ENCODE data around the gene ROR1.

ROR1 gene

DNA sequence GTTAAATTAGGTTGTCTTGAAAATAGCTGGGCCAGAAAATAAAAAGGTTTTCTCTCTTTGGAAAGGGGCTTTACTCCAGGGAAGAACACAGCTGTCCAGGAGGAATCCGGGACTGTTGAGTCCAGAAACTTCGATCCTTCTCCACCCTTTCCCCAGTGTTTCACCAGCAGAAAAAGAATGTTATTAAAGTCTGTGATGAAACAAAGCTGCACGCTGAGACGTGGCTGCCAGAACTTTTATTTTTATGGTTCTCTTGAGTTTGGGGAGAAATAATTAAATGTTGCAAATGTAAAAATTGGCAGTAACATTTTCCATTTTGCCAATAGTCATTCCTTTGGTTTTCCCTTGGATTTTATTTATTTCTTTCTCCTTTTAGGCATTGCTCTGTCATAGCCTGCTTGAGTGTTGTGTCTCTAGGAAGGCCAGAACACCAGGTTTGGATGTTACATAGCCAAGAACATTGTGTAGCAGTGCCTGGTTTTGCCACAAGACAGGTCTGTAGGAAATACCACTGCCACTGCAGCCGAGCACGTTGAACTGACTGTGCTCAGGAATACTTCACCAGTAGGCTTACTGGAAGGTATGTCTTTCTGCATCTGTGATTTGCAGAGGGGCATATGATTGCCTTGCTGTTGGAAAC is 87.4 kb downstream of the ROR1 start:
- DNase-seq: no peak

DNA sequence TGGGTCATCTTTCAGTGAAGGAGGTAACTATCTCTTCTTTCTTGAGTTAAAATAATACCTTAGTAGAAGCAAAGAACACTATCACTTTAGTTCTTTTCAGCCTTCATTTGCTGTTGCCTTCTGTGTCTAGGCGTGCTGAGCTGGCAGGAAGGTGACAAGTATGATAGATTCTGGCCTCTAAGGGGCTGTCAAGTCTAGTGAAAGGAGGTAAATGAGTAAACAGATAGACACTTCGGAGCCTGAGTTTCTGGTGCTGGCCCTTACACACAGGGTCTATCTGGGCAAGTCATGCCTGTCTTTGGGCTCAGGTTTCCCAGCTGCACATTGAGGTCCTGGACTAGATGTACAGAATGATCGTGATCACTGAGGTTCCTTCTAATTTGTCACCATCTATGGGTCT is 89.3 kb downstream of the ROR1 start:
- DNase-seq: no peak

DNA sequence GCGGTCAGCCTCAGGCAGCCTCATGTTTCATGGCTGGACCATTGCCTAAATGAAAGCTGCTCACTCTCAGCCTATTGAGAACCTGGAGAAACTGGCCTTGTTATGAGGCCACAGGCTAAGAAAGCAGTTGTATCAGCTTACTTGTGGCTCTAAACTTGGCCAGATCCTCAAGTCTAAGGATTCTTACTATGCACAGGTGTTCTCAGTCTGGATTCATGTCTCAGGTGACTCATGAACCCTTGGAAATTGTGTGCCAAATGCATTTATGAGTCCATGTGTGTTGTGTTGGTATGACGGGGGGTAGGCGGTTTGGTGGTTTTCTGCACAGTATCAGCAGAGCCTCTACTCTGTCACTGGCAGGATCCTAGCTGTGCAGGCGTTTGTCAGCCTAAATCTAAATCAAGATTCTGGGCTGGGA is 90.4 kb downstream of the ROR1 start:
- DNase-seq: no peak

DNA sequence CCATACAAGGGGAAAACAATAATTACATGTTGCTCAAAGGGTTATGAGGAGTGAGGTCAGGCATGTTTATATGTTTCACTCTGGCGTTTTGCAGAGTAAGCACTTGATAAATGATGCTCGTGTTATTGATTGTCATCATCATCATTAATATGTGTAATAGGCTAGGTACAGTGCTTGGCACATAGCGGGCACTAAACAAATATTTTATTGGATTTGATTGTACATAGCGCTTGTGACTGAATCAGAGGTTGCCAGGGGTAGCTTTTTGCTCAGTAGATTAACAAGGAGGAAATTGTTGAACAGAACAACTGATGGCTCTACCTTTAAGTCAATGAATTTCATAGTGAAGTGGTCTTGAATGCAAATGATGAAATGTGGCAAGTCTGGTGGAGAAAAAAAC is 91.7 kb downstream of the ROR1 start:
- DNase-seq: no peak

DNA sequence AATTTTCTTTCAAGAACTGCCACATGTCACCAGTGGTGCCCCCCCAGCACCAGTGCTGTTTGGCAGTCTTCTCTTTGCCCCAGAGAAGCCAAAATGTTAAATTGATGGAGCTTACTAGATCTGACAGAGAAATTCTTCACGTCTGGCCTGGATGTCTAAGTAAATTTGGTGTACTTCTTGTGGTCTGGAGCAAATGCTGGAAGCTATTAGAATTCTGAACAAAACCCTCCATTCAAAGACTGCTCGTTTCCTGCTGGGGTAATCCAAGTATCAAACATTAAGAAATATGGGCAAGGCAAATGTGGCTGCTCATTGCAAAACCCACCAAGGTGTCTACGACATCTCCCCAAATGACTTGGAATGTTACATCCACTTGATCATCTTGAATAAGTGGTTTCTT is 92.3 kb downstream of the ROR1 start:
- no peak for DNase-seq

DNA sequence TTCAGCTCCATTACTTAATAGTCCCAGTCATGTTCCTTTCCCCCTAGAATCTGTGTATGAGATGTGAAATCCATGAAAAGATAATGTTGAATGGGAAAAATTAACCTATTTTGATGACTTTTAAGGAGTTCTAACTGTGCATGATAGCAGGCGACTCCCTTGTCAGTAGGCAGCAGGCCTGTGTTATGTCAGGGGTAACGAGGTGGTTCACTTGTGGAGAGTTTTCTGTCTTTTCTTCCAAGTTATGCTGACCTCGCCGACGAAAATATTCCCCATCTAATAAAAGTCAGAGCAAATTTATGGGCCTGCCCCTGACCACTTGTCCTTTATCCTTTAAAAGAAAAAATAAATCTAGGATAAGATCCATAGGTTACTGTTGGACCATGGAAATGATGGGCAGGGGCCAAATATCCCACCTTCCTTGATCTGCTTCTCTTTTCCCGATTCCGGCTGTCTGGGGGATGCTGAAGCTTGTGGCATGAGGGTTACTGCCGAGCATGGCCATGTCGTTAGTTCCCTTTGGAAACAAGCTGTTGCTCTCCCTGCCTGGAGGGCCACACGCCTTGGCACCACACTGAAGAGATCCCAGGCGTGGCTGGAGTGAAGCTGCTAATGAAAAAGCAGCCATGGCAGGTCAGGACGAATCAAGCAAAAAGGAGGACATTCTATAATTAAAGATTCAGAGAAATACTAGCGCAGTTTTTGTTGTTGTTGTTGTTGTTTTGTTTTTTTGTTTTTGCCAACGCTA is 93.8 kb downstream of the ROR1 start:
- no peak for DNase-seq

DNA sequence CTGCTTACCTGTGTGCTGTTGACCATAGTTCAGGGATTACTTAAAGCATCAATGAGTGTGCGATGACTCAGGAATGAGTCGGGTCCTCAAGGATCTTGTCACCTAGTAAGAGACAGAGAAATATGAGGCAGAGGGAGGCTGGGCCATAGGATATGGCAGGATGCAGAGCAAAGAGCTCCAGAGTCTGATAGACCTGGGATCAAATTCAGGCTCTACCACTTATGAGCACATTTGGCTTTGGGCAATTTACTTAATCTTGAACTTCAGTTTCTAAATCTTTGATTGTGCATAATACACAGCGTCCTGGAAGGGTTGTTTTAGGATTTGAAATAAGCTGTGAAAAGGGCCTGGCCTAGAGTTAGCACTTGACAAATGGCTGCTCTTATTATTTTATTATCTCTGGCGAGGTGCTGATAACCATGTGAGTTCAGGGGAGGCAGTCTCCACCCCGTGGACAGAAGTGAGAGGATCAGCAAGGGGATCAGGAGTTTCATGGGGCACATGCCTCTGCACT is 94.5 kb downstream of the ROR1 start:
- no peak for DNase-seq

DNA sequence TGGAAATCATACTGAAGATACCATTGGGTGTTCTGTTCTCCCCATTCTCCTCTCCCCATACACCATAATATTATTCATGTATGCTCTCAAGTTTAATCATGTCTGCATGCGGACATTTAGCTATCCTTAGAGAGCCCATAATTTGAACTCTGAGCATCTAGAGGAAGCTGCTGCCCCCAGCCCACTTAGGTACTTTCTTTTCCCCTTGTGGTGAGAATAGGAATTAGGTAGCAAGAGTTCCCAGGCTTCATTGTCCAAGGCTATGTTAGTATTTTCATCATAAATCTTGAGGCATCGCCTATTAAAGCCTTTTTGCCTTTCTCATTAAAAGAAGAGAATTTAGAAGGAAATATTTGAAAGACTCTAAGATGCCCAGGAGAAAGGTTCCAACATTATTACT is 96.3 kb downstream of the ROR1 start:
- DNase-seq: no peak

DNA sequence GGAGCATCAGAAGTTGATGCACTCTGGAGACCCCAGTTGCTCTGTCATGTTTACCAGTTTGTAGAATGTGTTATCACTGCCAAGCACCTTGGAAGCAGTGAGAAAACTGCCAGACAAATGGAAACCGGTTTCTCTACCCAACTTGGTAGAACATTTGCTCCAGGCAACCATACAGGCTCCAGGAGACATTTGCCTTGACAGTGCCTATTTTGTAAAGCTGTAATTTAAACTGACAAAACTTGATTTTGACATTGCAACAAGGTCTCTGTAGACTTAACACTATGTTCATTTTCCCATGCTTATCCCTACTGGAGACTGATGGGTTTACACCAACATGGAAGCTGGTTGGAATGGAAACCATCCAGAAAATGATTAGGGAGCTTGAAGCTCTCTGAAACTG is 97.6 kb downstream of the ROR1 start:
- DNase-seq: no peak

DNA sequence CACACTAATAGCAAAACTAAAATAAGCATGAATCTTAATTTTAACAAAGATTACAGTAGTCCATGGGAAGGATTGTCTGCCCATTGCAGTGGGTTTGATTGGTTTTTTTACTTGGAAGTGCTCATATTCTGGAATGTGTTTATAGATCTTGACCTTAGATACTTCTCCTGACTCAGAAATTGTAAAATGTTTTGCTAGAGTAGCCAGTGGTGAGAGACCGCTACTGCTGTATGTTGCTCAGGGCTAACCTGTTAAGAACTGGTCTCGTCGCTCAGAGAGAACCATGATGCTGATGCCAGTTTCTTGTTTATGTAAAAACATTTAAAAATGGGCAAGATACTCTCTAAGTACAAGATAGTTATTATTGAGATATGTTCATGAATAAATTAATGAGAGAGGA is 99.9 kb downstream of the ROR1 start:
- DNase-seq: no peak

DNA sequence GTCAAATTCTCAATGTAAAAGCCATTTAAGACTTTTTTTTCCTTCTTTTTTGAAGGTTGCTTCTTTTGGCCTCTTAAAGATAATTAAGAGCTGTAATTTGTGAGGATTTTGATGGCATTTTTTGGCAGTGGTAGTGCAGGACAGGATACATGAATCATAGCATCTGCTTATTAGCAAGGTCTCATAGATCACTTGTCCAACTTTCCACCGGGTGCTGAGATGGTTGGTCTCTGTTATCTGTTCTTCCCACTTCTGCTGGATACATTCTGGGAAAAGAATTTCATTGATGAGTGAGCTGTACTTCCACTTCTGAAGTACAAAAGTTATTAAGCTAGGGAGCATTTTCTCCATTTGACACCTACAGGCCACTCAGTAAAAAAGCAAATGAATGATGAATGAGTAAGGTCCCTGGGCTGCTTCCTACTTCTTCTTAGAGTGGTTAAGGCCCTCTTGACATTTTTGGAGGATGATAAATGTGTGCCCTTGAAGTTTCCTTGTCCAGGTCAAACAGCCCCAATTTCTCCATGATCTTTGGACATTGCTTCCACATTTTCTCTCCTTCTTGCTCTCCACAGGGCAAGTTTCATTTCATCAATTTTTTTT is 100.6 kb downstream of the ROR1 start:
- DNase-seq: no peak

DNA sequence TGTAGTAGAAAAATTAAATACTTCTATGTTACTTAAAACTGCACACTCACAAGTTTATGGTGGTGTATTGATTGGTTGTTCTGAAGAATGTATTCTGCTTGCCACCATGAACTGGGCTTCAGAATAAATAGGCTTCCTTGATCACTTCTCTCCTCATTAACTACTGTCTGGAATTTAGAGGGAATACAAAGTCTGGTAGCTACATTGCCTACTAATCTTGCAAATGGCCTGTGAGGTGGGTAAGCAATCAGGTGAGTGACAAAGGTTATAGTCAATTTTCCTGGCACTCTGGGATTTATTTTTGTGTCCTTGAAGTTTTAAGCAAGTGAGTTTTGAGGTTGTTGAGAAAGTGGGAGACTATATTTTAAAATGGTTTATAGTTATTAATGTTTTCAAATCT is 101.8 kb downstream of the ROR1 start:
- no peak for DNase-seq

DNA sequence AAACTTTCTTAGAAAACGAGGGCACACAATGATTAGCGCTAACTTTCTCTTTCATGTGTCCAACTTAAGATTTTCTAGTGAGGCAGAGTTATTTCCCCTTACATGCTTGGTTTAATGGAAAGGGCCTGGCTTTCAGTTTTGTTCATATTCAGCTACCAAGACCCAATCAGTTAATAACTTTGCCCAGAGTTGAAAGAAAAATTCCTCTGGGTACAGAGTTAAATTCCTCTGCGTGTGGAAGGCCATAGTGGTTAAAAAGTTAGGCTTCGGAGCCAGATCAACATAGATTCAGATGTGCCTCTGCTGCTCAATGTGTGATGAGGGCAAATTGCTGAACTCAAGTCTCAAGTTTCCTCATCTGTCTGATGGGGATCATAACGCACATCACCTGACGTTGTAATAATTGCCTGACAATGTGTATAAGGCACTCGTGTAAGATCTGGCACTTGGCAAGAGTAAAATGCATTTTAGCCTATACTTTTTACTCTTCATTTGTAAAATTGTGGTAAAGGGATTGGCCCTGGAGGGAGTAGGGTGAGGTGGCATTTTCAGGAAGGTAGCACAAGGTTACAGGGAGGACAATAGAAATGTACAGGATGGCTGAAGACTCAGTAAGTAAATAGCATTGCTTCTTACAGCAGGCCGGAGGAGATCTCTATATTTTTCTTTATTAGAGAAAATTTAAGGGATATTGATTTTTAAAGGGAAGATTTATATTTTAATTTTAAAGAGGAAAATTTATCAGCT is 103.4 kb downstream of the ROR1 start:
- DNase-seq: no peak

DNA sequence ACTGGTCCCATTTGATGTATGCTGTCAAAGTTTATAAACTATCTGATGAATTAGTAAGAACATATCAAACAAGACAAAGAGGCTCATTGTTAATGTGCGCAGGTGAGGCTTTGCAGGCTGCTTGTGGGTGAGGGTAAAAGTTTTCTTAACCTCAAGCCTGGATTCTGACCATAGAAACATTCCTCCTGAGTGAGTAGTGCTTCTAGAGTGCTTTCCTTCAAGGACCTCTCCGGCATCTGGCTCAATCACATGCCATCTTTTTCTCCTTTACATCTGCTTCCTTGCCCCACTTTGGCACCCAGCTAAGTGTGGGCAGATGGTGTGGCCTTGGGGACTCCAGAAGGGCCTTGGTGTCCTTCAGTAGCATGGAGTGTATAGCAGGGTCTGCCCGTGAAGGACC is 104.0 kb downstream of the ROR1 start:
- no peak for DNase-seq

DNA sequence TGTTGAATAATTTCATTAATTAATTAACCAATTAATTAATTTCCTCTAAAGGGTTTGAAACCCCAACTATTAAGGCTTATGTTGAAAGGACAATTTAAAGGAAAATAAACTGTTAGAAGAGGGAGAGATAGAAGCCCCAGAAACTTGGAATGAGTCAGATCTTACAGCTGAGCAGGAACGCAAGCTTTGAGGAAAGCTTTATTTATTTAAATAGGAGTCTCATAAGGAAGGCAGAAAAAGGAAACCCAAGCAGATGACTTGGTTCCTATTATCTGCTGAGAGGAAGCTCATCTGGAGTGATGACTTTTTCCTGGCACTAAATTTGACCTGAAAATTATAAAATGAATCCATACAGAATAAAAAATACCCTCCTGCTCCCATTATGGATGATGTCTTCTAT is 105.1 kb downstream of the ROR1 start:
- no peak for DNase-seq

DNA sequence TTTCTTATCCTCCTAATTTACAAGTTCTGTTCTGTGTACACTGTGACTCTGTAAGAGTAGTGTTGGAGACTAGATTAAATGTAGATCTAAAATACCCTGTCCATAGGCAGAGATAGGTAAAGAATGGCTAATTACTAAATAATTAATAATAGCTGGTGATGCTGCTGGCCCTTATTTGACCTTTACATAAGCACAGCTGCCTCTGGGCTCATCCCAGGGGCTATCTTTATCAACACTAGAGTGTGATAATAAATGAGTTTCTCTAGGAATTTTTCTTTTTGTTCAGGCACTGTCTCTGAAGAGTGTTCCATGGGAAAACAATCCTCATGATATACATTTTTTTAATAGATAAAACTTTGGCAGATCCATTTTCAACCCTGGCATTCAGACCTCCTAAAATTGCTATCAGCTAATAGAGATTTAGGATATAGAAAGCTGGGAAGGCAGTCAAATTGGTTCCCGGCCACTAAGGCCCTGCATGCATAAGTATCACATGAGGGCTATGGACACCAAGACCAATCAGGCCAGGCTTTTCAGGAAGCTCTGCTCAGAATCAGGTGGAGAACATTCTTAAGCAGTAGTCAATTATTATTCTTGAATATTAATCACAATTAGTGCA is 107.2 kb downstream of the ROR1 start:
- DNase-seq: no peak

DNA sequence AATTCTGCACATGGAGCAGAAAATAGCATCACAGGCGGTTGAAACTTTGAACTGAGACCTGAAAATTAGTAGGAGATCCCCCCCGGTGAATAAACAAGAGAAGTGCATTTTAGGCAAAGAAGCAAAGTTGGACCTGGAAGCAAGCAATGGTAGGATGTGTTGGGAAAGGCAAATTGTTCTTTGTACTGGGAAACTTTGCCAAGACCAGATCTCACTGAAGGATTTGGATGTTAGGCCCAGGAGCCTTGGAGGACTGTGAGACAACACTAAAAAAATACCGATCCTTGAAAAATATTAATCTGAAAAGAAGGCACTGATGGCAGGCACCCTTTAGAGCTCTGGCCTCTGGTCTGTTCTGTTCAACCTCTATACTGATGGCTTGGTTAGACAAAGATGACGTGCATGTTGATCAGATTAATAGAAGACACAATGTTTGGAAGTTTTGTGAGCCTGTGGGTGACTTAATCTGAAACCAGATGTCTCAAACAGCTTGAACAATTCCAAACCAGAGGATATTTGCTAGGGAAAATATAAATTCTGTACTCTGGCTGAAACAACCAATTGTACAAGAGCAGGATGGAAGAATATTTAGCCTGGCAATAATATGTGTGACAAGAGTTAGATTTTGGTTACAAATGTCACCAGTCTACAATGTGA is 108.4 kb downstream of the ROR1 start:
- DNase-seq: no peak

DNA sequence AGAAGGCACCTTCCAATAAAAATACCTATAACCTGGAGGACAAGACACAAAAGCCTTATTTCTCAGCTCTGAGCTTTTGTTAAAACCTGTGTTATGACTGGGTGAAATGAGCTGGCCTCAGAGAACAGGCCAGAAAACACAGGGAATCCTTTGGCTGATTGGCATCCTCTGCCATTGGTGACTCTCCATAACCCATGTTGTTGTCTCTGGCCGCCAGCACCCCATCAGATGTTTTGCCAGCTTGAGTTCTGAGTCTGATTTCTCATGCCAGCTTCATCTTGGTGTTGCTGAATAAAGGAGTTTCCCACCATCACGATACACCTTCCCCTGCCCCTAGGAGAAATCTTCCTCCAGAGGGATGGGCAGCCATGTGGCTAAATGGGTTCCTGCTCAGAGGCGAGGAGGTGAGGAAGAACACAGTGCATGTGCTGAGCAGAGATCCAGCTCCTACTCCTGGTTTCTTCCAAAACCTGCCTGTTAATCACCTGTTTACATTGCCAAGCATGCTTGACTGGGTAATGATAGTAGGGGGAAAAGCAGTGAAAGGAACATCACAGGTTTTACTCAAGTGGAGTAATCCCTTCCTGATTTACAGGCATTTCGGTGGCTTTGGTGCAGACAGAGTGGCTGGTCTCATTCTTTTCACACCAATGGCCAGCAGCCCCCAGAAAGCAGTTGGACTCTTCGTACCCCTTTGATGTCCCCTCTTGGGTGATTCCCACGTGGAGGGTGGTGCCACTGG is 109.8 kb downstream of the ROR1 start:
- no peak for DNase-seq

DNA sequence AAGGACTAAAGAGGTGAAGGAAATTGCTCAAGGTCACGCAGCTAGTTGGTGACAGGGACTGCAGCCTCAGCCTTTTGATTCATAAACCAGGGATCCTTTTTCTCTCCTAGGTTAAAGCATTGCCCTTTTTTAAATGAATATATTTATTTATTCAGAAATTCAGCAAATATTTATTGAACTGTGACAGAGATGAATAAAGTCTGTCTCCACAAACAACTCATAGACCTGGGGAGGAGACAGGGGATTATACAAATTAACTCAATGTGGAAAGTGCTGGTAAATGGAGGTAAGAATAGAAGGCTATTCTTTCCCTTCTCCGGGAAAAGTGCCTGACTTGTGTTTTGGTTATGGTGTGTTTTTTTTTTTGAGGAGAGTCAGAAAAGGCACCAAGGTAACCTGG is 110.7 kb downstream of the ROR1 start:
- no peak for DNase-seq

DNA sequence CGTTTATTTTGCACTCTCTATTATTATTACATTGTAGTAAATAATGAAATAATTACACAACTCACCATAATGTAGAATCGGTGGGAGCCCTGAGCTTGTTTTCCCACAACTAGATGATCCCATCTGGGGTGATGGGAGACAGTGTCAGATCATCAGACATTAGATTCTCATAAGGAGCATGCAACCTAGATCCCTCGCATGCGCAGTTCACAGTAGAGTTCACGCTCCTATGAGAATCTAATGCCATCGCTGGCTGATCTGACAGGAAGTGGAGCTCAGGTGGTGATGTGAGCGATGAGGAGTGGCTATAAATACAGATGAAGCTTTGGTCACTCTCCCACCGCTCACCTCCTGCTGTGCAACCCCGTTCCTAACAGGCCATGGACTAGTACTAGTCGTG is 112.1 kb downstream of the ROR1 start:
- no peak for DNase-seq

DNA sequence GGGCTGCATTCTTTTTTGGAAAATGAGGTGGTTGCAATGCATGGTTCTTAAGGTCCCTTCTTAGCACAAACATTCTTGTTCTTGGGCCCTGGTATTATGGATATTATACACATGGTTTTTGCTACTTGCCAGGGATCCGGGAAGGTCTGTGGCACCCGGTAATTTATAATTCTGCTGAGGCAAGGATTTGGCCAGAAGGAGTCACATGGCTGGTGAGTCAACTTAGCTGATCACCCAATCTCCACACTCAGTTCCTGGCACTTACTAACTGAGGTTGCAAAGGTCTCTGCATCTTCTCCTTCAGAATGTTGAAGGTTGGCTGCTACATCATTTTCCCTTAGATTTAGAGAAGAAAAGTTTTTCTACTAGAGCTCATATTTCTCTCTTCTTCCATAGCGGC is 112.5 kb downstream of the ROR1 start:
- no peak for DNase-seq

DNA sequence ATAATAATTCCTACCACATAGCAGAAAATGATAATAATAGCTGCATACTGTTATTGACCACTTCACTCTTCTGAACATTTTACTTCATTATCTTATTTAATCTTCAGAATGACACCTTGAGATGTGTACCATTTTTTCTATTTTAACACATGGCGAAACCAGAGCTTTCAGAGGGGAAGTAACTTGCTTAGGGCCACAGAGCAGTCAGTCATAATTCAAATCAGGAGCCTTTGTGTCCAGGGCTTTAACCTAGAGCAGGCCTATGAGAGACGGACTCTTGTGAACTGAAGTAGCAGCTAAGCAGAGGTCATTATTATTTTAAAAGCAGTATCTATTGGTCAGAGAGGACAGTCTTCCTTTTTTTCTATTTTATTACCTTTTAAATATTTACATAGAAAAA is 114.0 kb downstream of the ROR1 start:
- DNase-seq: no peak

Measured in NCI-H1694 treated with DMSO at 0.1 percent for 48 hours (cell line).